Keratinocyte (primary cell): ENCODE results near the gene ADIPOR1. TPM values are rescaled to one million over a fixed set of nuclear protein-coding genes. Genes with fewer than 3 reads are reported as not detected.

Experiments
- DNase-seq: peaks from one replicate; pipeline ENCODE4 v3.0.0-alpha.2; 2011; ENCODE audit warnings: low read depth, missing footprints, low spot score
- FAIRE-seq: peaks from 2 replicates; lab custom pipeline; 2011; peaks lifted over from hg19 to GRCh38; lab: Jason Lieb, UNC
- H2AFZ ChIP-seq: 2 replicates; pipeline ENCODE4 v1.6.0; 2012; ENCODE audit warnings: low read length, control low read depth, inconsistent platforms; ENCODE audit not compliant: control insufficient read depth
- H3K27ac ChIP-seq: 2 replicates; pipeline ENCODE4 v1.5.1; 2011; ENCODE audit warnings: low read length; ENCODE audit not compliant: control insufficient read depth, insufficient read depth
- H3K27me3 ChIP-seq: 3 replicates; pipeline ENCODE4 v1.6.0; 2011; ENCODE audit warnings: low read length; ENCODE audit not compliant: control insufficient read depth, insufficient read depth; ENCODE audit errors: extremely low read depth
- H3K36me3 ChIP-seq, 2 experiments: 2 replicates in 1 of 2; 3 replicates in 1 of 2; pipeline ENCODE4 v1.5.1; 2011; ENCODE audit warnings: low read length in 2 of 2, mild to moderate bottlenecking in 1 of 2; ENCODE audit not compliant: control insufficient read depth in 2 of 2, insufficient read depth in 2 of 2; ENCODE audit errors: extremely low read depth in 1 of 2
- H3K4me1 ChIP-seq: 3 replicates; pipeline ENCODE4 v1.5.1; 2011; ENCODE audit warnings: low read length; ENCODE audit not compliant: control insufficient read depth, insufficient read depth; ENCODE audit errors: extremely low read depth
- H3K4me2 ChIP-seq: 3 replicates; pipeline ENCODE4 v1.6.0; 2011; ENCODE audit warnings: low read depth, low read length; ENCODE audit not compliant: control insufficient read depth, insufficient read depth; ENCODE audit errors: extremely low read depth
- H3K4me3 ChIP-seq, 3 experiments: fragments of 200-600 bp in 1 of 3; sonication (generic) in 1 of 3; 2 replicates in 2 of 3; 3 replicates in 1 of 3; pipeline ENCODE4 v1.5.1; 2011 to 2016; ENCODE audit warnings: low read length in 3 of 3, mild to moderate bottlenecking in 3 of 3, control low read depth in 2 of 3, inconsistent platforms in 1 of 3, low read depth in 1 of 3, mixed read lengths in 1 of 3, mixed run types in 1 of 3, moderate library complexity in 1 of 3; ENCODE audit not compliant: control insufficient read depth in 2 of 3, insufficient read depth in 2 of 3; ENCODE audit errors: extremely low read depth in 1 of 3
- H3K79me2 ChIP-seq: 2 replicates; pipeline ENCODE4 v1.6.0; 2012; ENCODE audit warnings: low read length; ENCODE audit not compliant: control insufficient read depth, insufficient read depth
- H3K9ac ChIP-seq: 3 replicates; pipeline ENCODE4 v1.6.0; 2011; ENCODE audit warnings: low read length; ENCODE audit not compliant: control insufficient read depth, insufficient read depth; ENCODE audit errors: extremely low read depth
- H3K9me1 ChIP-seq: 3 replicates; pipeline ENCODE4 v1.6.0; 2011; ENCODE audit warnings: low read length; ENCODE audit not compliant: control insufficient read depth, insufficient read depth; ENCODE audit errors: extremely low read depth
- H3K9me3 ChIP-seq: 2 replicates; pipeline ENCODE4 v1.5.1; 2012; ENCODE audit warnings: low read depth, low read length; ENCODE audit not compliant: control insufficient read depth
- H4K20me1 ChIP-seq: 3 replicates; pipeline ENCODE4 v1.6.0; 2011; ENCODE audit warnings: low read length; ENCODE audit not compliant: control insufficient read depth, insufficient read depth; ENCODE audit errors: extremely low read depth
- CTCF ChIP-seq, 3 experiments: IDR thresholded peaks in 1 of 3; conservative IDR thresholded peaks in 1 of 3; optimal IDR thresholded peaks in 1 of 3; 2 replicates in 2 of 3; 3 replicates in 1 of 3; pipeline versions ENCODE3 to v1.5.1; 2011; ENCODE audit warnings: low read length in 3 of 3, mild to moderate bottlenecking in 3 of 3, moderate library complexity in 2 of 3, control low read depth in 1 of 3, inconsistent platforms in 1 of 3; ENCODE audit not compliant: insufficient read depth in 2 of 3; ENCODE audit errors: extremely low read depth in 1 of 3
- EZH2 ChIP-seq: IDR thresholded peaks from one replicate; pipeline ENCODE4 v1.6.1; 2012; ENCODE audit warnings: inconsistent platforms, mild to moderate bottlenecking, low read length, moderate library complexity
- dilution Hi-C: fragments of 300-500 bp; cut with MboI; formaldehyde crosslinking; loops from one replicate; pipeline ENCODE4 v1.7.0; 2020; ENCODE audit warnings: low sequenced_read_pairs; ENCODE audit not compliant: extremely low pct_ligation_motif_present
- polyA plus RNA-seq, 5 experiments: library from polyadenylated mRNA; depleted of rRNA in 3 of 5; stranded (reverse) in 3 of 5; stranded (forward) in 1 of 5; unstranded in 1 of 5; fragments of >200 nt; gene quantifications; 1 replicate in 1 of 5; 2 replicates in 3 of 5; 3 replicates in 1 of 5; pipeline versions ENCODE4 v1.2.1 to v1.2.3, GENCODE V29; 2011 to 2012; ENCODE audit warnings: missing spikeins in 2 of 5, low read depth in 1 of 5, low replicate concordance in 1 of 5

The ADIPOR1 gene
- polyA plus RNA-seq, 1 donor (not counting 4 experiments of a cell fraction or from before 2014, with no cell fraction given) = 260 TPM

GRCh38 chr1:202942426-202942825 lies 15.7 kb downstream of the ADIPOR1 start:
- Histone ChIP-seq H2AFZ (no peak overlapping the region), H3K27me3 (no peaks in the 10 kb centered on the region), H3K4me1 (peaks cover 22% of the 10 kb centered on the region), H3K9me1 (no peaks in the 10 kb centered on the region), H4K20me1 (no peaks in the 10 kb centered on the region), H3K9me3 (no peaks in the 10 kb centered on the region), H3K4me3 (no peak overlapping the region), H3K27ac (no peak overlapping the region), H3K4me2 (no peak overlapping the region), H3K9ac (no peak overlapping the region), H3K79me2 (peaks cover 3% of the 10 kb centered on the region), H3K36me3 (peaks cover 26 to 44% of the 10 kb centered on the region in 2 experiments)
- no peak for TF ChIP-seq EZH2
- TF ChIP-seq CTCF (optimal IDR thresholded peaks at IDR 0.05 in 1 of 3, IDR thresholded peaks at IDR 0.05 in 1 of 3, conservative IDR thresholded peaks at IDR 0.05 in 1 of 3; ENCODE audit: extremely low read depth in 1 of 3, insufficient read depth in 2 of 3, low read length in 3 of 3) = no peak
- DNase-seq (no peak), FAIRE-seq (no peak)
- dilution Hi-C loops = no loop called here

GRCh38 chr1:202941372-202941771 lies 16.7 kb downstream of the ADIPOR1 start:
- Histone ChIP-seq H3K79me2 (peaks cover 2% of the 10 kb centered on the region), H3K9ac (no peak overlapping the region), H3K4me2 (no peak overlapping the region), H3K9me1 (no peaks in the 10 kb centered on the region), H3K27me3 (no peaks in the 10 kb centered on the region), H2AFZ (no peak overlapping the region), H4K20me1 (no peaks in the 10 kb centered on the region), H3K36me3 (peaks cover 25 to 42% of the 10 kb centered on the region in 2 experiments), H3K9me3 (no peaks in the 10 kb centered on the region), H3K4me1 (peaks cover 22% of the 10 kb centered on the region), H3K27ac (no peak overlapping the region), H3K4me3 (no peak overlapping the region)
- dilution Hi-C loops = no loop called here
- DNase-seq (no peak), FAIRE-seq (no peak)
- TF ChIP-seq EZH2 = no peak
- TF ChIP-seq CTCF (optimal IDR thresholded peaks at IDR 0.05 in 1 of 3, IDR thresholded peaks at IDR 0.05 in 1 of 3, conservative IDR thresholded peaks at IDR 0.05 in 1 of 3; ENCODE audit: extremely low read depth in 1 of 3, insufficient read depth in 2 of 3, low read length in 3 of 3) = no peak
